8988T (cell line): ENCODE results near the gene MUC5AC.
A peak's percentile ranks its signal among the peaks of the same experiment; 100 is the strongest.
"Not testable (repeated sequence)": the region's sequence is repeated elsewhere in the genome, so short reads cannot be mapped to it uniquely, and the experiment has no call there.

ENCODE experiments used
- DNase-seq: peaks from one replicate; pipeline ENCODE4 v3.0.0; 2011

The MUC5AC gene

GRCh38 chr11:1157645-1158591 lies at the start of gene MUC5AC:
MUC5AC (plus strand) TSS chr11:1157953; CDS start chr11:1158000, 47 bp downstream.
- DNase-seq = peak; percentile 38

- DNase-seq = no peak
These were observed 49.4 kb upstream of the MUC5AC start for GRCh38 chr11:1108246-1108900.

- no peak for DNase-seq
These were observed 48.4 kb upstream of the MUC5AC start for GRCh38 chr11:1109101-1109917.

- DNase-seq = no peak
These were observed 47.6 kb upstream of the MUC5AC start for GRCh38 chr11:1109918-1110705.

GRCh38 chr11:1111545-1112212 lies 46.1 kb upstream of the MUC5AC start:
- no peak for DNase-seq

GRCh38 chr11:1112351-1113191 lies 45.2 kb upstream of the MUC5AC start:
- no peak for DNase-seq

GRCh38 chr11:1113405-1114201 lies 44.1 kb upstream of the MUC5AC start:
- DNase-seq = no peak

GRCh38 chr11:1115292-1115691 lies 42.5 kb upstream of the MUC5AC start:
- DNase-seq = not testable (repeated sequence)

GRCh38 chr11:1116104-1116503 lies 41.6 kb upstream of the MUC5AC start:
- no peak for DNase-seq

- DNase-seq = peak; percentile 25
These were observed 40.9 kb upstream of the MUC5AC start for GRCh38 chr11:1116666-1117390.

GRCh38 chr11:1117992-1118391 lies 39.8 kb upstream of the MUC5AC start:
- peak; percentile 26 for DNase-seq

- peak; percentile 26 for DNase-seq
These were observed 38.8 kb upstream of the MUC5AC start for GRCh38 chr11:1118755-1119603.

- DNase-seq = peak; percentile 39
These were observed 38.1 kb upstream of the MUC5AC start for GRCh38 chr11:1119604-1120146.

GRCh38 chr11:1120532-1121330 lies 37.0 kb upstream of the MUC5AC start:
- DNase-seq = no peak

GRCh38 chr11:1121331-1121812 lies 36.4 kb upstream of the MUC5AC start:
- no peak for DNase-seq

GRCh38 chr11:1121813-1122663 lies 35.7 kb upstream of the MUC5AC start:
- peak; percentile 29 for DNase-seq
